ENCODE data around the gene RBM15. TPM values are rescaled to one million over a fixed set of nuclear protein-coding genes. Genes with fewer than 3 reads are reported as not detected.

Gene RBM15, protein sequence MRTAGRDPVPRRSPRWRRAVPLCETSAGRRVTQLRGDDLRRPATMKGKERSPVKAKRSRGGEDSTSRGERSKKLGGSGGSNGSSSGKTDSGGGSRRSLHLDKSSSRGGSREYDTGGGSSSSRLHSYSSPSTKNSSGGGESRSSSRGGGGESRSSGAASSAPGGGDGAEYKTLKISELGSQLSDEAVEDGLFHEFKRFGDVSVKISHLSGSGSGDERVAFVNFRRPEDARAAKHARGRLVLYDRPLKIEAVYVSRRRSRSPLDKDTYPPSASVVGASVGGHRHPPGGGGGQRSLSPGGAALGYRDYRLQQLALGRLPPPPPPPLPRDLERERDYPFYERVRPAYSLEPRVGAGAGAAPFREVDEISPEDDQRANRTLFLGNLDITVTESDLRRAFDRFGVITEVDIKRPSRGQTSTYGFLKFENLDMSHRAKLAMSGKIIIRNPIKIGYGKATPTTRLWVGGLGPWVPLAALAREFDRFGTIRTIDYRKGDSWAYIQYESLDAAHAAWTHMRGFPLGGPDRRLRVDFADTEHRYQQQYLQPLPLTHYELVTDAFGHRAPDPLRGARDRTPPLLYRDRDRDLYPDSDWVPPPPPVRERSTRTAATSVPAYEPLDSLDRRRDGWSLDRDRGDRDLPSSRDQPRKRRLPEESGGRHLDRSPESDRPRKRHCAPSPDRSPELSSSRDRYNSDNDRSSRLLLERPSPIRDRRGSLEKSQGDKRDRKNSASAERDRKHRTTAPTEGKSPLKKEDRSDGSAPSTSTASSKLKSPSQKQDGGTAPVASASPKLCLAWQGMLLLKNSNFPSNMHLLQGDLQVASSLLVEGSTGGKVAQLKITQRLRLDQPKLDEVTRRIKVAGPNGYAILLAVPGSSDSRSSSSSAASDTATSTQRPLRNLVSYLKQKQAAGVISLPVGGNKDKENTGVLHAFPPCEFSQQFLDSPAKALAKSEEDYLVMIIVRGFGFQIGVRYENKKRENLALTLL
- 18.8 TPM for total RNA-seq
- polyA plus RNA-seq (ENCODE audit: insufficient read depth in 1 of 8, insufficient read length in 8 of 8, low replicate concordance in 1 of 8), result 1 to 10 TPM; 5.0 to 9.4 (median 8.5) TPM
- long read RNA-seq, donor 1, full-length matches to known transcripts, result 2 of 2 reads
- long read RNA-seq, donor 1, partial matches to known transcripts, result 0 of 2 reads
- long read RNA-seq, donor 1, other reads (novel, unspliced or antisense), result 0 of 2 reads
- long read RNA-seq, donor 2, result 0 reads
- long read RNA-seq, donor 3, transcript RBM15-203 (1 exons, 3,368 nt), result major isoform, 5 of 5 reads
- long read RNA-seq, donor 3, partial matches to known transcripts, result 0 of 5 reads
- long read RNA-seq, donor 3, other reads (novel, unspliced or antisense), result 0 of 5 reads
- long read RNA-seq, donor 4, partial matches to known transcripts, result 0 of 3 reads
- long read RNA-seq, donor 4, other reads (novel, unspliced or antisense), result 0 of 3 reads
- long read RNA-seq, donor 5, full-length matches to known transcripts, result 7 of 7 reads
- long read RNA-seq, donor 5, partial matches to known transcripts, result 0 of 7 reads
- long read RNA-seq, donor 5, other reads (novel, unspliced or antisense), result 0 of 7 reads
- long read RNA-seq, donor 6, full-length matches to known transcripts, result 6 of 6 reads
- long read RNA-seq, donor 6, partial matches to known transcripts, result 0 of 6 reads
- long read RNA-seq, donor 6, other reads (novel, unspliced or antisense), result 0 of 6 reads
- long read RNA-seq, donor 7, partial matches to known transcripts, result 0 of 3 reads
- long read RNA-seq, donor 7, other reads (novel, unspliced or antisense), result 0 of 3 reads
- long read RNA-seq, donor 8, partial matches to known transcripts, result 0 of 1 reads
- long read RNA-seq, donor 8, other reads (novel, unspliced or antisense), result 0 of 1 reads
- long read RNA-seq, donor 9, partial matches to known transcripts, result 0 of 2 reads
- long read RNA-seq, donor 9, other reads (novel, unspliced or antisense), result 0 of 2 reads
- long read RNA-seq, donor 10, transcript RBM15-203 (1 exons, 3,368 nt), result major isoform, 10 of 10 reads
- long read RNA-seq, donor 10, partial matches to known transcripts, result 0 of 10 reads
- long read RNA-seq, donor 10, other reads (novel, unspliced or antisense), result 0 of 10 reads
- long read RNA-seq, donor 11, partial matches to known transcripts, result 0 of 3 reads
- long read RNA-seq, donor 11, other reads (novel, unspliced or antisense), result 0 of 3 reads

DNA sequence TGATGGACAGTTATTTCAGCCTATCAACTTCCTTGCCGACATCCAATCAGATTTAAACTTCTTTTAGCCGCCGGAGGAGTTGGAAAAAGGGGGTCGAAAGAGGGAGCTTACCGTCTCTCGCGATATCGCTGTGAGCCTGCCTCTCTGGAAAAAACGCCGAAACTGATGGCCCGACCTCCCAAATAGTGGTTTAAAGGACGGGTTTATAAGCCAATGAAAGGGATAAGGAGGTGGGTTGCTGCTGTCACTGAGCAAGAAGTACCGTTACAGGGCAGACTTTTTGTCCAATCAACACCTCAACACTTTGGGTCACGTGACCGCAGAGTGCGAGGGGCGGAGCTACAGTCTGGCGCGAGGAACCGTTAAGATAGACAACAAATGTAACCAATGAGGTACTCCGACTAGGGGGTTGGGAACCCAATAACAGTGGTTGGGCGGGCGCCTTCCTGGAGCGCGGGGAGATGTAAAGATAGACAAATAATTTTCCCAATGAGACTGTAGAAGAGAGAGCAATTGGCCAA is at the start of gene RBM15:
TSS of gene RBM15 (plus strand) at position 492 of the 521 bp plus-strand sequence. CDS start at position 521, 29 bp downstream.
- Histone ChIP-seq H3K4me3 (ENCODE audit: low read length) (peak within 1 kb of the TSS; percentile 96), H3K27me3 (ENCODE audit: control insufficient read depth, insufficient read depth, low read length) (no peaks in the 10 kb centered on the region), H3K27ac (ENCODE audit: low read length) (peak within 1 kb of the TSS; percentile 99), H3K4me1 (ENCODE audit: control insufficient read depth, insufficient read depth, low read length) (peaks cover 29% of the 10 kb centered on the region), H3K36me3 (ENCODE audit: control insufficient read depth, insufficient read depth, low read length) (peaks cover 23% of the 10 kb centered on the region), H3K9me3 (replicated peaks; ENCODE audit: control insufficient read depth, low read depth, low read length) (no peaks in the 10 kb centered on the region)
- DNase-seq, result peak; percentile 100
- 0% methylated on average over 15 of the region's 25 CpGs for WGBS (ENCODE audit: insufficient coverage)

GRCh38 chr1:110291241-110292030 is 47.7 kb upstream of the RBM15 start:
- no peak overlapping the region for H3K4me3 ChIP-seq (ENCODE audit: low read length)
- no peaks in the 10 kb centered on the region for H3K27me3 ChIP-seq (ENCODE audit: control insufficient read depth, insufficient read depth, low read length)
- H3K4me1 ChIP-seq (ENCODE audit: control insufficient read depth, insufficient read depth, low read length), result no peaks in the 10 kb centered on the region
- 28% methylated on average over 4 of the region's 7 CpGs for WGBS (ENCODE audit: insufficient coverage)
- no peaks in the 10 kb centered on the region for H3K9me3 ChIP-seq (replicated peaks; ENCODE audit: control insufficient read depth, low read depth, low read length)
- peak; percentile 19 for DNase-seq
- H3K27ac ChIP-seq (ENCODE audit: low read length), result no peak overlapping the region
- no peaks in the 10 kb centered on the region for H3K36me3 ChIP-seq (ENCODE audit: control insufficient read depth, insufficient read depth, low read length)

GRCh38 chr1:110292031-110292741 is 47.0 kb upstream of the RBM15 start:
- Histone ChIP-seq H3K27me3 (ENCODE audit: control insufficient read depth, insufficient read depth, low read length) (no peaks in the 10 kb centered on the region), H3K9me3 (replicated peaks; ENCODE audit: control insufficient read depth, low read depth, low read length) (no peaks in the 10 kb centered on the region), H3K27ac (ENCODE audit: low read length) (no peak overlapping the region), H3K4me1 (ENCODE audit: control insufficient read depth, insufficient read depth, low read length) (no peaks in the 10 kb centered on the region), H3K36me3 (ENCODE audit: control insufficient read depth, insufficient read depth, low read length) (no peaks in the 10 kb centered on the region), H3K4me3 (ENCODE audit: low read length) (no peak overlapping the region)
- 20% methylated on average over 2 of the region's 7 CpGs for WGBS (ENCODE audit: insufficient coverage)
- no peak for DNase-seq

DNA sequence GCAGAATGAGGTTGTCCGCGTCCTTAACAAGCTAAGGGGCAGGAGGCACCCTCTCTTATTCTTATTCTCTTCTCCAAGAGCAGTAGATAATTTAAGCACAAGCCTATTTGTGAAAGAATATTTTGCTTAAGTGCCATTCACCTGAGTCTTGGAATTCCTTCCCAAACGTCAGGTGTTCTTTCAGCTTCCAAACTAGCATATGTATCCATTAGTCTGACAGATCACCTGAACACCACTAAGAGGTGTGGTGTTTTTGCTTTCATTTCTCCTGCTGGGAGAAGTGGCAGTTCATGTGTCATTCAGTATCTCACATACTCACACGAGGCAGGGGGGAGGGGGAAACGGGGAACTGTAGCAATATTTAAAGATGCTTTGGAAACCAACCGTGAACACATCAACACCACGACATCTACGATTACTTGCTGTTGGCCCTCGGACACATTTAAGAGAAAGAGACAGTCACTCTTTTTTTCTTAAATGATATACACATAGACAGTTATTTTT is 45.5 kb upstream of the RBM15 start:
- DNase-seq, result no peak
- Histone ChIP-seq H3K27ac (ENCODE audit: low read length) (no peak overlapping the region), H3K4me1 (ENCODE audit: control insufficient read depth, insufficient read depth, low read length) (no peaks in the 10 kb centered on the region), H3K4me3 (ENCODE audit: low read length) (no peak overlapping the region), H3K36me3 (ENCODE audit: control insufficient read depth, insufficient read depth, low read length) (no peaks in the 10 kb centered on the region), H3K9me3 (replicated peaks; ENCODE audit: control insufficient read depth, low read depth, low read length) (no peaks in the 10 kb centered on the region), H3K27me3 (ENCODE audit: control insufficient read depth, insufficient read depth, low read length) (no peaks in the 10 kb centered on the region)
- no CpG with 5 or more reads among the region's 9 CpGs for WGBS (ENCODE audit: insufficient coverage)

- DNase-seq, result no peak
- Histone ChIP-seq H3K36me3 (ENCODE audit: control insufficient read depth, insufficient read depth, low read length) (no peaks in the 10 kb centered on the region), H3K4me3 (ENCODE audit: low read length) (no peak overlapping the region), H3K4me1 (ENCODE audit: control insufficient read depth, insufficient read depth, low read length) (no peaks in the 10 kb centered on the region), H3K27ac (ENCODE audit: low read length) (no peak overlapping the region), H3K9me3 (replicated peaks; ENCODE audit: control insufficient read depth, low read depth, low read length) (no peaks in the 10 kb centered on the region), H3K27me3 (ENCODE audit: control insufficient read depth, insufficient read depth, low read length) (no peaks in the 10 kb centered on the region)
- WGBS (ENCODE audit: insufficient coverage), result 79% methylated on average over 2 of the region's 9 CpGs
These were observed 44.9 kb upstream of the RBM15 start for GRCh38 chr1:110294308-110294707.

DNA sequence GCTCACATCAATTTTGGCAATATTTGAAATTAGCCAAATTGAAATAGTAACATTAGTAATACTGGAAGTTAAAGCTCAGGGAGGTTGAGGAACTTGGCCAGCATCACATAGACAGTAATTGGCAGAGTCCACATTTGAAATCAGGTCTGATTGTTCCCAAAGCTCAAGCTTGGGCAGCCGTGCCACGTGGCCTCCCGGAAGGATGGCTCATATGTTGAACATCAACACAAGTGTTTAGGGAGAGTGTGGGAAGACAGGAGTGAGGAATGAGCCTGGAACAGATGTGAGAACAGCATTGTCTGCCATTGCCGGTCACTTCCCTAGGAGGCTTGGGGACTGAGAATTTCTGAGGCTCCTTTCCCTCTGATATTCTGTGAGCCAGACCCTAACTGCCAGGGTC is 40.2 kb upstream of the RBM15 start:
- no peak for DNase-seq
- Histone ChIP-seq H3K9me3 (replicated peaks; ENCODE audit: control insufficient read depth, low read depth, low read length) (no peaks in the 10 kb centered on the region), H3K36me3 (ENCODE audit: control insufficient read depth, insufficient read depth, low read length) (no peaks in the 10 kb centered on the region), H3K4me1 (ENCODE audit: control insufficient read depth, insufficient read depth, low read length) (no peaks in the 10 kb centered on the region), H3K27ac (ENCODE audit: low read length) (no peak overlapping the region), H3K27me3 (ENCODE audit: control insufficient read depth, insufficient read depth, low read length) (no peaks in the 10 kb centered on the region), H3K4me3 (ENCODE audit: low read length) (no peak overlapping the region)
- 59% methylated on average over 3 of the region's 4 CpGs for WGBS (ENCODE audit: insufficient coverage)

GRCh38 chr1:110300412-110301085 is 38.6 kb upstream of the RBM15 start:
- no peaks in the 10 kb centered on the region for H3K9me3 ChIP-seq (replicated peaks; ENCODE audit: control insufficient read depth, low read depth, low read length)
- no peak overlapping the region for H3K27ac ChIP-seq (ENCODE audit: low read length)
- no peak overlapping the region for H3K4me3 ChIP-seq (ENCODE audit: low read length)
- no peak for DNase-seq
- no peaks in the 10 kb centered on the region for H3K36me3 ChIP-seq (ENCODE audit: control insufficient read depth, insufficient read depth, low read length)
- no peaks in the 10 kb centered on the region for H3K27me3 ChIP-seq (ENCODE audit: control insufficient read depth, insufficient read depth, low read length)
- no peaks in the 10 kb centered on the region for H3K4me1 ChIP-seq (ENCODE audit: control insufficient read depth, insufficient read depth, low read length)
- WGBS (ENCODE audit: insufficient coverage), result no CpG with 5 or more reads among the region's 1 CpG

Measured in muscle of leg (tissue), 16 donors.